Ureter (tissue), 1 donor: ENCODE measurements around the gene NDP. TPM values are rescaled to one million over a fixed set of nuclear protein-coding genes. Genes with fewer than 3 reads are reported as not detected.
A peak's percentile ranks its signal among the peaks of the same experiment; 100 is the strongest.

Experiments used
- DNase-seq: peaks from one replicate; pipeline ENCODE4 v3.0.0-alpha.2; 2020; ENCODE audit warnings: low spot score
- total RNA-seq: library from RNA; stranded (reverse); gene quantifications from one replicate; pipeline ENCODE4 v1.2.4, GENCODE V29; 2023
- donor health status: DM: yes; HTN: yes; CAD: no.

The NDP gene
- total RNA-seq = 0.78 TPM

- DNase-seq = no peak
Measured at GRCh38 chrX:43973249-43974099, at the start of gene NDP. Gene NDP, minus strand, starts transcription at chrX:43973390. Its CDS starts 14,745 bp downstream, at chrX:43958645.

- DNase-seq = no peak
Measured at GRCh38 chrX:44022964-44023363, 49.8 kb upstream of the NDP start.

- no peak for DNase-seq
Measured at GRCh38 chrX:44020693-44021092, 47.5 kb upstream of the NDP start.

- DNase-seq = no peak
Measured at GRCh38 chrX:44019911-44020310, 46.7 kb upstream of the NDP start.

GRCh38 chrX:44017676-44018075 lies 44.5 kb upstream of the NDP start:
- no peak for DNase-seq

GRCh38 chrX:44016906-44017305 lies 43.7 kb upstream of the NDP start:
- DNase-seq = no peak

GRCh38 chrX:44012484-44013096 lies 39.4 kb upstream of the NDP start:
- peak; percentile 43 for DNase-seq

- DNase-seq = no peak
Measured at GRCh38 chrX:44011506-44011905, 38.3 kb upstream of the NDP start.

GRCh38 chrX:44010626-44011025 lies 37.4 kb upstream of the NDP start:
- no peak for DNase-seq

- no peak for DNase-seq
Measured at GRCh38 chrX:44006081-44006480, 32.9 kb upstream of the NDP start.

- no peak for DNase-seq
Measured at GRCh38 chrX:44003975-44004374, 30.8 kb upstream of the NDP start.

GRCh38 chrX:44002567-44002966 lies 29.4 kb upstream of the NDP start:
- no peak for DNase-seq

- DNase-seq = no peak
Measured at GRCh38 chrX:43998374-43998773, 25.2 kb upstream of the NDP start.

- DNase-seq = no peak
Measured at GRCh38 chrX:43996491-43996890, 23.3 kb upstream of the NDP start.

- DNase-seq = no peak
Measured at GRCh38 chrX:43986083-43986482, 12.9 kb upstream of the NDP start.

- DNase-seq = no peak
Measured at GRCh38 chrX:43985511-43985910, 12.3 kb upstream of the NDP start.

GRCh38 chrX:43978226-43978625 lies 5.0 kb upstream of the NDP start:
- DNase-seq = no peak

- DNase-seq = no peak
Measured at GRCh38 chrX:43976205-43976604, 3.0 kb upstream of the NDP start.

- no peak for DNase-seq
Measured at GRCh38 chrX:43975796-43976195, 2.6 kb upstream of the NDP start.

GRCh38 chrX:43974741-43975465 lies 1.7 kb upstream of the NDP start:
- no peak for DNase-seq

GRCh38 chrX:43974100-43974475 lies 898 bp upstream of the NDP start:
- DNase-seq = no peak
